Stimulated activated CD4-positive, alpha-beta T cell treated with anti-CD3 and anti-CD28 coated beads, TNF-alpha, amount 100 ng/mL, for 1 hour (primary cell): ENCODE data around the gene TRIO.

Source experiments
- DNase-seq, 3 donors: peaks; one replicate each; pipeline ENCODE4 v3.0.0-alpha.2; 2020; ENCODE audit warnings: low read depth in 3 of 3, low spot score in 1 of 3

TRIO gene

GRCh38 chr5:14208071-14209021 lies 65.2 kb downstream of the TRIO start:
- no peak for DNase-seq

- DNase-seq = no peak
These were observed 66.2 kb downstream of the TRIO start for GRCh38 chr5:14209222-14209822.

GRCh38 chr5:14209836-14210235 lies 66.7 kb downstream of the TRIO start:
- no peak for DNase-seq

DNA sequence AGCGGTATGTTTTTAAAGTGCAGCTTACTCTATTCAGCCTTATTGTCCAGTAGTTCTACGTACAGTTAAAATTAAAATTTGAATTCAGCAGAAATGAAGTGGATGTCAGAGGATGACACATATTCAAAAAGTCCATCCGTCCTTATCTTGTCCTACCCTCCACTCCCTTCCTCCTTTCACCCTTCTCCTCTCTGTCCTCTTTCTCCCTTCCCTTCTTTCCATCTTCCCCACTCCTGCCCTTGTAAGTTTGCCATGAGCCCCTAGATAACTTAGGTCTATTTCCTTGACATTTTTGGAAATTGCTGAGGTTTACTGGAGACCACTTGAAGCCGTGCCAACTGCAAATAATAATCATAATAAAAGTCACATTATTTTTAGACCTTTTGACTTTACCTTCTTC lies 67.6 kb downstream of the TRIO start:
- no peak for DNase-seq

DNA sequence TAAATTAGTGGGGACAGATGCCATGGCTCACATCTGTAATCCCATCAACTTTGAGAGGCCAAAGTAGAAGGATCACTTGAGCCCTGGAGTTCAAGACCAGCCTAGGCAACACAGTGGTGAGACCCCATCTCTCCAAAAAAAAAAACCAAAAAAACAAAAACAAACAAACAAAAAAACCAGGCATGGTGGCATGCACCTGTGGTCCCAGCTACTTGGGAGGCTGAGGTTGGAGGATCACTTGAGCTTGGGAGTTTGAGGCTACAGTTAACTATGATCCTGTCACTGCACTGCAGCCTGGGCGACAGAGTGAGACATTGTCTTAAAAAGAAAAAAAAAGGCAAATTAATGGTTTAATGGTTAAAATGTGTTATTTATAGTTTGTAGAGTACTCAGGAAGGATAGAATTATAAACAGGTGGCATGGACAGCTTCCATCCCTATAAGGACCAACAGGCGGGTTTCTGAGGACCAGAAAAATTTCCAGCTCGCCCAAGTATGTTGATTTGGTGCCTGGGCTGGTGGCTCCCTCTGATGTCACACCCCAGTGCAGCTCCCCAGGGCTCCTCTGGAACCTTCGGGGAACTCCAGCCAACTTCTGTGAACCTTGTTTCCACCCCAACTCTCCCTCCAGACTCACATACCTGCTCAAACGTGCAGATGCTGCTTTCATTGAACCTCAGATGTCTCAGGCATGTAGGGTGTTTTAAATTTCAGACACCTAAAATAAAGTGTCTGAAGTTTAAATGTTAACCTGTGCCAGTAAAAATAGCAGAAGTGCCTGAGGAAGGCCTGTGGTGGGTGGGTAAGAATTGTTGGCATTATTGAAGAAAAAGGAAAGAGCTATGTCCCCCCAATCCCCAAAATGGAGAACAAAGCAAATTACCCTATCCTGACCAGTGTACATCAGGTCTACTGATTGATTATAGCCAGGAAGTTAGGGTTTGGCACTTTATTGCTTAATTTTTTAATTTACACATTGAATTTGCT lies 69.0 kb downstream of the TRIO start:
- no peak for DNase-seq

DNA sequence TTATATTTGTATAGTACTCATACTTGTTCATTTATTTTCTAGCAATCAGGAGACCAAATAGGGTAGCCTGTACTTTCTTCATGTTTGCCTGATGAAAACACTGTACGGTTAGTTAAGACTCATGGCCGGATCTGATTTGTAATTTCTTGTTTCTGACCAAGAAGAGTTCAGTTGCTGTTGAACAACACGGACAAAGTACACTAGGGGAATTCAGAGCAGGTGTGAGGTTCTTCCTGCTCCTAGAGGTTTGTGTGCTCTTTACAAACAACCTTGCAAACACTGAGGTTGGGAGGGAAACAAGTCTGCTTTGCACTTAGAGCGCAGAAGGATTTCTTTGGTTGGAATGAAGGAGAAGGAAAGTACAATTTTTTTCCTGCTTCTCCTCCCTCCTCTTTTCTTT lies 69.7 kb downstream of the TRIO start:
- DNase-seq = no peak

DNA sequence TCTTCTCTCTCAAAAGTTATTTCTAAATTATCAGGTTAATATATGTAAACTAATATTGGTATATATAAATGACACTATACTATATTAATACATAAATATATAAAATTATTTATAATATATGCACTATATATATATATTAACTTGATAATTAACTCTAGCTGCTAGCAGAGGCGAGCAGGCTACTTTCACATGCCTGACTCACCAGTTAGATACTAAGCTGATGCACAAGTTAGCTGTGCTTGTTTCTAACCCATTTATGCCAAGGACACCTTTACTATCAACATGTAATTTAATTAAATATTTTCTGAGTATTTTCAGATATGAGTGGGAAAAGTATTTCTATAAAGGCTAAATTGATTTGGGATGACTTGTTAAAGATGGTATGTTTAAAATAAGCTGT lies 70.1 kb downstream of the TRIO start:
- DNase-seq = no peak

- DNase-seq = no peak
These were observed 70.9 kb downstream of the TRIO start for GRCh38 chr5:14213813-14214585.

GRCh38 chr5:14215901-14216300 lies 72.8 kb downstream of the TRIO start:
- no peak for DNase-seq

DNA sequence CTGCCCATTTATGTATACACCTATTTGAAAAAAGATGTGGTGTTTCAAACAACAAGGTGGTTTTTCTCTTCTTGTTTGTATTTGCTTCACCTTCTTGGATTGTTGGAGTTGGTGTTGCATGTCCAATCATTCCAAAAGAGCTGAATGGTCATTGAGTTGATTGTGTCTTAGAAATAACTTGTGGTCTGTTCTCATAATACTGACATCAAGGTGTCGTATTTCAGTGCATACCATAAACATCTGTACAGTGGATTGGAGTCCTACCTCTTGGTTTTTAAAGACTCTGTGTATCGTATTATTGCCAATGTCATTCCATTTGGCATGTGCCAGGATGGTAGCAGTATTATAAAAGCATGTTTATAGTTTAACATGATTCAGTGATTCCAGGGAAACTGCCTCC lies 73.2 kb downstream of the TRIO start:
- no peak for DNase-seq

- no peak for DNase-seq
These were observed 73.8 kb downstream of the TRIO start for GRCh38 chr5:14216902-14217301.

DNA sequence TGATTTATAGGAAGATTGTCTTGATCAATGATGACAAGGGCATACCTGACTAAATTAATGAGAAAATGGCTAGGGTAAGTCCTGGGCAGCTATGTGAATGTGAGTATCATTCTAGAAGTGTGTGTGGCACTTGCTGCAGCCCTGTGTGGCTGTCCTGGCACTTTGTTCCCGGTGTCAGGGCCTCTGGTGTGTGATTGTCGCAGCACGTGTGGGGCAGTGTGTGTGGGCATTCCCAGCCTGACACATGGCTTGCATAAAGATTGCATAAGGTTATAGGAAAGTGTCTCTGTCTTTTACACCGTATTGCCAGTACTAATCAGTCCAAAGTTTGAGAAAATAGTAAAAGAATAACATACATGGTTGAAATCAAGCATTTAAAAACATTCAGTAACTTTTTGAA lies 74.4 kb downstream of the TRIO start:
- no peak for DNase-seq

DNA sequence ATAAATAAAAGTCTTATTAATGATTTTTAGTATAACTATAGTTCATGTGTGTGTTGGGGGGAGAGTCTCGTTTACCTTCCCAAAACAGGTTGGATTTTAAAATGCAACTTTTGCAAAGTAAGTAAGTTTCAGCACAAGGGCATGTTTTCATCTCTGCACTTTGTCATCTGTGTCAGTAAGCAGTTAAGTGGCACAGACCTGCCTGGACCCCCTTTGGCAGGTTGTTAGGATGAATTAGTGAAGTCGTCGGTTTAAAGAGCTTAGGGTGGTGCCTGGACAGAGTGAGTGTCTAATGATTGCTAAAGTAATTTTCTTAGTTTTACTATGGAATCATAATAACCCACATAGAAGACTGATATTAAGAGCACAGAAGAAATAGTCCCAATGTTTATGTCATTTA lies 74.9 kb downstream of the TRIO start:
- no peak for DNase-seq

- DNase-seq = no peak
These were observed 75.3 kb downstream of the TRIO start for GRCh38 chr5:14218480-14218879.

DNA sequence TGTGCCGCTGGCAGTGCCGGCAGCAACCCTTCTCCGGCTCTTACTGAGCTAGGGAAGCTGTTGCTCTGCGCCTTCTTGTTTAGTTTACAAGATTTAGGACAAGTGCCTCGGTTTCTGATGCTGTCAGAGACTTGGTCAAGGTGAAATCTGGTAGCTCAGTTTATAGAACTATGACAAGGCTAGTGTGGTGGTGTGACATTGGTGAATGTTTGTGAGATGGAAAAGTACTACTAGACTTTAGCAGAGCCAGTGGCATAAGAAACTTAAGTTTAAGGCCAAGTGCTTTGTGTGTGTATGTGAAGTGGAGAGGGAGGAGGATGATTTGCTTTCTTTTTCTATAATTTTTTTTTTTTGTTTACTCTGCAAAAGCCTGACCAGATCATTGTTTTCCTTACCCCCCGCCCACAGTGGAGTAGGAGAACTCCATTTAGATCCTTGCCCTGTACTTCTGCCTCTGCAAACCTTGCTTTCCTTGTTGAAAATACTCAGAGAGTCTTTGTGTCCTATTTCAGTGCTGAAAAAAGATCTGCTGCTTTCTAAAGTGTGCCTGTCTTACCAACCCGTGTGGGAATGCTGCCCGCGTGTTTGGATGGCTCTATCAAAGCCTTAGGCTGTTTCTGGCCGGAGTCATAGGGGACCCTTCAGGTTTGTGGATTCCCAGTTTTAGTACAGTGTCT lies 75.9 kb downstream of the TRIO start:
- DNase-seq = no peak

- no peak for DNase-seq
These were observed 76.8 kb downstream of the TRIO start for GRCh38 chr5:14219800-14220512.

DNA sequence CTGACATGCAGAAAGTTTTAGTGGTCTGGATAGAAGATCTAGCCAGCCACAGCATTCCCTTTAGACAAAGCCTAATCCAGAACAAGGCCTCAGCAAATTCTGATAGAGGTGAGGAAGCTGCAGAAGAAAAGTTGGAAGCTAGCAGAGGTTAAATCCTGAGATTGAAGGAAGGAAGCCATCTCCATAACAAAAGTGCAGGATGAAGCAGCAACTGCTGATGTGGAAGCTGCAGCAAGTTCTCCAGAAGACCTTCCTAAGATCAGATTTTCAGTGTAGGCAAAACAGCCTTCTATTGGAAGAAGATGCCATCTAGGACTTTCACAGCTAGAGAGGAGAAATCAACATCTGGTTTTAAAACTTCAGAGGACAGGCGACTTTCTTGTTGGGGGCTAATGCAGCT lies 77.5 kb downstream of the TRIO start:
- DNase-seq = no peak

DNA sequence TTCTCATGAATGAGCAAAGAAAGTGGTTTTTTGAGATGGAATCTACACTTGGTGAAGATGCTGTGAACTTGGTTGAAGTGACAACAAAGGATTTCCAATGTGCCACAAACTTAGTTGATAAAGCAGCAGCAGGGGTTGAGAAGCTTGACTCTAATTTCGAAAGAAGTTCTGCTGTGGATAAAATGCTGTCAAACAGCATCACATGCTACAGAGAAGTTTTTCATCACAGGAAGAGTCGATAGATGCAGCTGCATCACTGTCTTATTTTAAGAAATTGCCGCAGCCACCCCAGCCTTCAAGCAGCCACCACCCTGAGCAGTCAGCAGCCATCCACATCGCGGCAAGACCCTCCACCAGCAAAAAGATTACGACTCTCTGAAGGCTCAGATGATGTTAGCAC lies 78.6 kb downstream of the TRIO start:
- no peak for DNase-seq

- no peak for DNase-seq
These were observed 79.1 kb downstream of the TRIO start for GRCh38 chr5:14222206-14222605.

- no peak for DNase-seq
These were observed 80.2 kb downstream of the TRIO start for GRCh38 chr5:14223372-14223771.
